Measurements from ENCODE around the gene PPP1CA. TPM values are rescaled to one million over a fixed set of nuclear protein-coding genes. Genes with fewer than 3 reads are reported as not detected.

Gene PPP1CA
- total and polyA plus RNA-seq, 3 donors from 2014 or later = 79.7 to 129 (median 100) TPM

GRCh38 chr11:67411785-67412152 is 10.1 kb upstream of the PPP1CA start:
- DNase-seq = no peak
- H3K9me3 ChIP-seq = no peaks in the 10 kb centered on the region
- peaks cover 7% of the 10 kb centered on the region for H3K4me1 ChIP-seq
- intact Hi-C loops (cut with DNase I; ENCODE audit: low total_unique reads) = no loop called here
- TF ChIP-seq POLR2A (IDR thresholded peaks at IDR 0.05) = no peak
- TF ChIP-seq CTCF (IDR thresholded peaks at IDR 0.05) = no peak
- no peaks in the 10 kb centered on the region for H3K27me3 ChIP-seq
- no peak overlapping the region for H3K4me3 ChIP-seq
- WGBS, 2 donors = 36 to 47% methylated on average over 7 of the region's 7 CpGs
- H3K36me3 ChIP-seq (ENCODE audit: low read depth, missing control alignments) = no peaks in the 10 kb centered on the region
- H3K27ac ChIP-seq = no peak overlapping the region

- no peak for DNase-seq
- intact Hi-C loops (cut with DNase I; ENCODE audit: low total_unique reads) = no loop called here
- Histone ChIP-seq H3K27me3 (no peaks in the 10 kb centered on the region), H3K4me3 (no peak overlapping the region), H3K27ac (no peak overlapping the region), H3K36me3 (ENCODE audit: low read depth, missing control alignments) (no peaks in the 10 kb centered on the region), H3K4me1 (peaks cover 7% of the 10 kb centered on the region), H3K9me3 (no peaks in the 10 kb centered on the region)
- no peak for TF ChIP-seq CTCF (IDR thresholded peaks at IDR 0.05)
- no peak for TF ChIP-seq POLR2A (IDR thresholded peaks at IDR 0.05)
- WGBS, 2 donors = 69 to 78% methylated on average over 11 to 17 of the region's 17 CpGs
These were observed 9.5 kb upstream of the PPP1CA start for GRCh38 chr11:67410984-67411784.

- WGBS, 2 donors = 64 to 72% methylated on average over 3 to 13 of the region's 15 CpGs
- intact Hi-C loops (cut with DNase I; ENCODE audit: low total_unique reads) = no loop called here
These were observed 8.7 kb upstream of the PPP1CA start for GRCh38 chr11:67410369-67410831.

GRCh38 chr11:67409781-67410368 is 8.2 kb upstream of the PPP1CA start:
- 50 to 51% methylated on average over 10 to 13 of the region's 13 CpGs for WGBS, 2 donors
- no peak for DNase-seq
- Histone ChIP-seq H3K9me3 (no peaks in the 10 kb centered on the region), H3K36me3 (ENCODE audit: low read depth, missing control alignments) (no peaks in the 10 kb centered on the region), H3K4me3 (no peak overlapping the region), H3K27me3 (no peaks in the 10 kb centered on the region), H3K4me1 (peaks cover 5% of the 10 kb centered on the region), H3K27ac (no peak overlapping the region)
- TF ChIP-seq POLR2A (IDR thresholded peaks at IDR 0.05) (no peak), CTCF (IDR thresholded peaks at IDR 0.05) (no peak)
- intact Hi-C loops (cut with DNase I; ENCODE audit: low total_unique reads) = loop anchor here (10.0 kb wide), 1 partner anchor 75 kb away; the partner anchor contains the start of gene AIP

More at GRCh38 chr11:67410369-67410831, 8.7 kb upstream of the PPP1CA start:
- TF ChIP-seq CTCF (IDR thresholded peaks at IDR 0.05) (no peak), POLR2A (IDR thresholded peaks at IDR 0.05) (no peak)
- Histone ChIP-seq H3K9me3 (no peaks in the 10 kb centered on the region), H3K36me3 (ENCODE audit: low read depth, missing control alignments) (no peaks in the 10 kb centered on the region), H3K27me3 (no peaks in the 10 kb centered on the region), H3K4me3 (no peak overlapping the region), H3K4me1 (peaks cover 7% of the 10 kb centered on the region), H3K27ac (no peak overlapping the region)
- DNase-seq = no peak
